GM04503 (cell line): ENCODE results near the gene CRKL.
"Not testable (repeated sequence)": the region's sequence is repeated elsewhere in the genome, so short reads cannot be mapped to it uniquely, and the experiment has no call there.

Experiments
- DNase-seq: peaks from one replicate; pipeline ENCODE4 v3.0.0-alpha.2; 2012; ENCODE audit warnings: low read depth

Gene CRKL

DNA sequence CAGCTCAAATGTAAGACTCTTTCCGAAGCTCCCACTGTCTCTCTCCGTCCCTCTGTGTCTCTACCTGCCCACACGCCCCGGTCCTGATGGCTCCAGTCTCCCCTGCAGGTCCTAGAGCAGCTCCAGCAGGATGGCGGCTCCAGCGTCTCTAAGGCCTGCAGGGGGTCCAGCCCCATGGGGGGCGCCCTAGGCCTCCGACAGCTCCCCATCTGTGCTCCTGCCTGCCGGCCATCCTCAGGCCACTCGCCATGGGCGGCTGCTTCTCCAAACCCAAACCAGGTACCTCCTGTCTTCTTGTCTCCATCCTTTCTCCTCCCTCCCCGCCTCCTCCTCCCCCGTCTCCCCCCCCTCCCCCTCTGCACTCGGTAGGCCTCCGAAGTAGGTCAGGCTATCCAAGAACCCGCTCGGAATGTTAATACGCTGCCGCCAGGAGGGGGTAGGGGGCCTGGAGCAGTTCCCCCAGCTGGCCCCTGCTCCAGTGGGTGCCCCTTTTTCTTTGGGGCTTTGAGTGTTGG is 50.5 kb downstream of the CRKL start:
- no peak for DNase-seq

DNA sequence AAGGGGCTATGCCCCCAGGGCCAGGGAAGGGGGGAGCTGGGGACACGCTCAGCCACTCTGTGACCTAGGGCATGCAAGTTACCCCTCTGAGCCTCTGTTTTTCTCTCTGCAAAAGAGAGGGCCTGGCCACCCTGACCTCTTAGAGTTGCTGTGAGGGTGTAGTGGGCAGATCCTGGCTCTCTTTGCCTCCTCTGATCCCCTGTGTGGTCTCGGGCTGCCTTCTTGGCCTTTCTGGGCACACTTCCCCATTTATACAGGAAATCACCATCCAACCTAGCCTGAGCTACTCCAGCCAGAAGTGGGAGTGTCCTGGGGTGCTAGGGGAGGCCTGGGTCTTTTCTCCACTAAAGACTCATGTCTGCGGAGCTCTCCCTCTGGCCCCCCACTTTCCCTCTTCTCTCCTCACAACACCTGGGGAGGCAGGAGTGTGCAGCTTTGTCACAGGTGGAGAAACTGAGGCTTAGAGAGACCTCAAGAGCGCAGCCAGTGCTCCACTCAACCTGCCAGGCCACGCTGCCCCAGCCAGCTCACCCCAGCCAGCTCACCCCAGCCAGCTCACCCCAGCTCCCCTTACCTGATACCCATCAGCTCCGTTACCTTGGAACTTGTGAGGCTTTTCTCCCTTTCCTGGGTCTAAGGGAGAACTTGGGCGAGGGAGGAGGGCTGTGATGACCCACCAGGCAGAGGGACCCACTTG is 51.2 kb downstream of the CRKL start:
- DNase-seq, result no peak

DNA sequence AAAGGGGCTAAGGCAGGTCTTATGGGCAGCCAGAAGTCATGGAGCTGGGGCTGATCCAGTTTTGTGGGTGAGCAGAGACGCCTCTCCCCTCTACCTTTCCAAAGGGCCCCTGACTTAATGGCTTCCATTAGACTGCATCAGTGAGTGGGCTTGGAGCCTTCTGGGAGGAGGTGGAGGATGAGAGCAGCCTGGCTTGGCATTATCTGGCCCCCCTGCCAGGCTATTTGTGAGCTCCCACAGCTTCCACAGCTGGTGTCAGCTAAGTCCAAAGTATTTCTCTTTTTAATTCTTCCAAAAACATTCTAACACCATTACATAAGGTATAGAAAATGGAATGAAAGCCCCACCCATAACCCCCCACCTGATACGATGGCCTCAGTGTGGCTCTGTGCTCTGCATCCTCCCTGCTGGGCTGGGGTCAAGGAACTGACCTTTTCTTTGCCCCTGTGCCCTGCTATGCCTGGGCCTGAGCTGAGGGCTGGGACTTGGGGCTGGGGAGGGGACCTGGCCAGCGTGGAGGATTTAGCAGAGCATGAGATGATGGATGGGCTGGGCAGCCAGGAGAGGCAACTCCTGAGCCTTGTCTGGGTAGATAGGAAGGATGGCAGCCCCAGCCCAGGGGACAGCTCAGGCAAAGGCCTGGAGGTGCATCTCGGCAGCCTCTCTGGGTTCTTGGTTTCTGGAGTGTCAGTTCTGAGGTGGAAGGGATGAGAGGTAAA is 53.9 kb downstream of the CRKL start:
- DNase-seq, result no peak

DNA sequence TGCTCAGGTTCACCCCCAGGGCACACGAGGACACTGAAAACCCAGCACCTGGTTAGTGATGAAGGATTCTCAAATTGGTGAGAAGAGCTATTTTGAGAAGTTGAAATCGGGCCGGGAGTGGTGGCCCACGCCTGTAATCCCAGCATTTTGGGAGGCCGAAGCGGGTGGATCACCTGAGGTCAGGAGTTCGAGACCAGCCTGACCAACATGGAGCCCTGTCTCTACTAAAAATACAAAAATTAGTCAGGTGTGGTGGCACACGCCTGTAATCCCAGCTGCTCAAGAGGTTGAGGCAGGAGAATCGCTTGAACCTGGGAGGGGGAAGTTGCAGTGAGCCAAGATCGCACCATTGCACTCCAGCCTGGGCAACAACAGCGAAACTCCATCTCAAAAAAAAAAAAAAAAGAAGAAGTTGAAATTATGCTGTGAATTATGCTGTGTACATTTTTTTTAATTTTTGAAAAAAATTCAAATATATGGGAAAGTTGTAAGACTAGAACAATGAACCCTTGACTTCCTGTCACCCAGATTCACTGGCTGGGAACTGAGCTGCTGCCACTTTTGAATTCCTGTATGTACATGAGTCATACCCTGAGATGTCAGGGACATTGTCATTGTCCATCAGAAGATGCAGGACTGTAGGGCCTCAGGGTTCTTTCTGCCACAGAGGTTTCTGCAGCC is 54.9 kb downstream of the CRKL start:
- DNase-seq, result not testable (repeated sequence)

DNA sequence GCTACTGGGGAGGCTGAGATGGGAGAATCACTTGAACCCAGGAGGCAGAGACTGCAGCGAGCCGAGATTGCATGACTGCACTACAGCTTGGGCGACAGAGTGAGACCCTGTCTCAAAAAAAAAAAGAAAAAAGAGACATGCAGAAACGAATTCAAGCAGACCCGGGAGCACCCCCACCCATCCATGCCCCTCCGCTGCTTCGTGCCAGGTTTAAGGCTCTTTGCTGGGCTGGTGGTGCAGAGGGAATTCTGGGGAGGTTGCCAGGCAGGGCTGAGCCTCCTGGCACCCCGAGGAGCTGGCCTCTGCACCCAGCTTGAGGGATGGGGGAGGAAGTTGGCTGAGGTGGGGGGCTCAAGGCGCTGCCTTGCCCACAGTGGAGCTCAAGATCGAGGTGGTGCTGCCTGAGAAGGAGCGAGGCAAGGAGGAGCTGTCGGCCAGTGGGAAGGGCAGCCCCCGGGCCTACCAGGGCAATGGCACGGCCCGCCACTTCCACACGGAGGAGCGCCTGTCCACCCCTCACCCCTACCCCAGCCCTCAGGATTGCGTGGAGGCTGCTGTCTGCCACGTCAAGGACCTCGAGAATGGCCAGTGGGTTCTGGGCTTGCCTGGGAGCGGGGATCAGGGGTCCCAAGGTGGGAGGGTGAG is 55.8 kb downstream of the CRKL start:
- DNase-seq, result no peak

DNA sequence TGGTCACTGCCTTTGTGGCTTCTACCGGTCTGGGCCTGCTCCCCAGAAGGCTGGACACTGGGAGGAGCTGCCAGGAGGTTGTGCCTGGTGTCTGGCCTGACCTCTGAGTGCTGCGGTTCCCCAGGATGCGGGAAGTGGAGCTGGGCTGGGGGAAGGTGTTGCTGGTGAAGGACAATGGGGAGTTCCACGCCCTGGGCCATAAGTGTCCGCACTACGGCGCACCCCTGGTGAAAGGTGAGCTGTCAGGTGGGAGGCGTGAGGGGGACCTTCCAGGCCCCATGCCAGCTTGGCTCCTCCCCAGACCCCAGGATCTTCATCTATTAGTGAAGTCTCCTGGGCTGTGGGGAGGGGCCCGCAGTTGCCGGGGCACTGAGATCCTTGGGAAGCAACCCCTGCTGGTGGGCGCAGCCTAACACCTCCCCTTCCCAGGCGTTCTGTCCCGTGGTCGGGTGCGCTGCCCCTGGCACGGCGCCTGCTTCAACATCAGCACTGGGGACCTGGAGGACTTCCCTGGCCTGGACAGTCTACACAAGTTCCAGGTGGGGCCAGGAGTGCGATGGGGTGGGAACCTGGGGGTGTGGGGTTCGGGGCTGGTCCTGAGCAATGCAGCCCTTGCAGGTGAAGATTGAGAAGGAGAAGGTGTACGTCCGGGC is 56.6 kb downstream of the CRKL start:
- no peak for DNase-seq

DNA sequence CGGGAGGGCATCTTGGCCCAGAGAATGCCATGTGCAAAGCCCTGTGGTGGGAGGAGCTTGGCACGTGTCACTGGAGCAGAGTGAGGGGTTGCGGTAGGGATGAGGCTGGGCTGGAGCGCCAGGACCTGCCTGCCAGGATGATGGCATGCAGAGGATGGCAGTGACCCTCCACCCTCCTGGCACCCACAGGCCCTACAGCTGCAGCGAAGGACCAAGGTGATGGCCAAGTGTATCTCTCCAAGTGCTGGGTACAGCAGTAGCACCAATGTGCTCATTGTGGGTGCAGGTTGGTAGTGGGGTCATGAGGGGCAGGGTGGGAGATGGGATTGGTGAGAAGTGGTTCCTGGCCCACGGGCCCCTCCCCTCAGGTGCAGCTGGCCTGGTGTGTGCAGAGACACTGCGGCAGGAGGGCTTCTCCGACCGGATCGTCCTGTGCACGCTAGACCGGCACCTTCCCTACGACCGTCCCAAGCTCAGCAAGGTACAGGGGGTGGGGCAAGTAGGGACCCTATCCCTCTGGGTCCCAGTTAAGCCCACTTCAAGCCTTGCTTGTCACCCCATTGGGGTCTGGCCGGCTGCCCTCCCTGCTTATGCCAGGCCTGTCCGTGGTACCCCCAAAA is 57.2 kb downstream of the CRKL start:
- DNase-seq, result no peak

DNA sequence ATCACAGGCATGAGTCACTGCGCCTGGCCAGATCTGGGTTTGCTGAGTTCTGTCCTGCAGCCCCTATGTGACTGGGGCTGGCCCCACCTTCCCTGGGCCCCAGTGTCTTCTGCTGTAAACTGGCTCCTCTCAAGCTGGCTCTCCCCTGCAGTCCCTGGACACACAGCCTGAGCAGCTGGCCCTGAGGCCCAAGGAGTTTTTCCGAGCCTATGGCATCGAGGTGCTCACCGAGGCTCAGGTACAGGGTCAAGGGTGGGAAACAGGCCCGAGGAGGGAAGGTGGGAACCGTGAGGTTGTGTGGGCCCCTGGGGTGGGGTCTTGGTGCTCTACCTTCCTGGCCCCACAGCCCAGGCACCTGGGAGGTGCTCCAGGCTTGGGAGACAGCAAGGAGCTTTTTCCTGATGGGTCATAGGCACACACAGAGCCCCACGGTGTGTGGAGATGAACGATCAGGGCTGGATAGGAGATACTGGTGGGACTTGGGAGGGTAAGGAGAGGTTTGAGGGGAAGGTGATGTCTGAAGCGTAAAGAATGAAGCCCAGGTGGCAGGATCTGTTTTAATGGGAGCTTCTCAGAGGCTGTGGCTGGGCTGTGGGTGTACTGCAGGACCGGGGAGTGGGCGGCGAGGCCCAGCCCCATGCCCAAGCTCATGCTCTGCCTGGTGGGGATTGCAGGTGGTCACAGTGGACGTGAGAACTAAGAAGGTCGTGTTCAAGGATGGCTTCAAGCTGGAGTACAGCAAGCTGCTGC is 58.5 kb downstream of the CRKL start:
- no peak for DNase-seq

DNA sequence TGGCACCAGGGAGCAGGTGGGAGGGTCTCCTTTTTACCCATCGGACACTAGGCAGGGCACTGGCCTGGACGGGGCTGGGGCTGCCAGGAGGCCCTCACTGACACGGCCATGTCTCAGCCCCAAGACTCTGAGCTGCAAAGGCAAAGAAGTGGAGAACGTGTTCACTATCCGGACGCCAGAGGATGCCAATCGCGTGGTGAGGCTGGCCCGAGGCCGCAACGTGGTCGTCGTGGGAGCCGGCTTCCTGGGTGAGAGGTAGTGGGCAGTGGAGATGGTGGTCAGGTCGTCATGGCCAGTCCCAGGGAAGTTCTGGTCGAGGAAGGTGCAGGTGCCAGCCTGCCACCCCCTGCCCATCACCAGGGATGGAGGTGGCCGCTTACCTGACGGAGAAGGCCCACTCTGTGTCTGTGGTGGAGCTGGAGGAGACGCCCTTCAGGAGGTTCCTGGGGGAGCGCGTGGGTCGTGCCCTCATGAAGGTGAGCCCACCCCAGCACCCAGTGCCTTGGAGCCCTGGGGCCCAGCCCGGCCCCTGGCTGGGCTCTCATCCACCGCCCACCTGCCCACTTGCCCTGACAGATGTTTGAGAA is 59.2 kb downstream of the CRKL start:
- no peak for DNase-seq

DNA sequence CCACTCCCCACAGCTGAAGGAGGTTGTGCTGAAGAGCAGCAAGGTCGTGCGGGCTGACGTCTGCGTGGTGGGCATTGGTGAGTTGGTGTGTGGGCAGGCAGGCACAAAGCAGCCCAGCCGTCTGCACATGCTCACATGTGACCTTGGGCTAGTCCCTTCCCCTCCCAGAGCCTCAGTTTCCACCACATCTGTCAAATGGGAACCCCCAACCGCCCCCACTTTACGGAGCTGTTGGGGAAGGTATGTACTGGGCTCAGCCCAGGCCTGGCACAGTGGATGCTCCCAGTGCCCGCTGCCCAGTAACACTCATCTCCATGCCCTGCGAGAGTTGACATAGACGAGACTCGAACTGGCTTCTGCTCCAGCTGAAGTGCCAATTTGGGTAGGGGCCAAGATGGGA is 59.8 kb downstream of the CRKL start:
- no peak for DNase-seq

DNA sequence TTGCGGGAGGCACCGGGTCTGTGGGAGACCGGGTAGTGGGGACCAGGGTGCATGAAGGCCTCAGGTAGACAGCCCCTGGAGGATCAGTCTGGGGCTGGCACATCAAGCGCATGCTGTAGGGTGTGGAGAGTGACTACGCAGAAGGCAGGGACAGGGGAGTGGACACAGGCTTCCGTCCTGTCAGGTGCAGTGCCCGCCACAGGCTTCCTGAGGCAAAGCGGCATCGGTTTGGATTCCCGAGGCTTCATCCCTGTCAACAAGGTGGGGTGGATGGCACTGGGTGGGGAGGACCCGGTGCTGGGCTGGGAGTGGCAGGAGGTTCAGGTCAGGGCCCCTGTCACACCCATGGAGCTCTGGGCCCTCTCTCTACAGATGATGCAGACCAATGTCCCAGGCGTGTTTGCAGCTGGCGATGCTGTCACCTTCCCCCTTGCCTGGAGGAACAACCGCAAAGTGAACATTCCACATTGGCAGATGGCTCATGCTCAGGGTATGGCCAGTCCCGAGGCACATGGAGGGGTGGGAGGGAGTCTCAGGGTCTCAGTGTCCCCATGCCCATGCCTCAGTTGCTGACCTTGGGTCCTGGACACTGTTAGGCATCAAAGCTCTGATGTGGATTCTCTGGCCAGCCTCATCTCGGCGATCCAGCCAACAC is 60.4 kb downstream of the CRKL start:
- no peak for DNase-seq

DNA sequence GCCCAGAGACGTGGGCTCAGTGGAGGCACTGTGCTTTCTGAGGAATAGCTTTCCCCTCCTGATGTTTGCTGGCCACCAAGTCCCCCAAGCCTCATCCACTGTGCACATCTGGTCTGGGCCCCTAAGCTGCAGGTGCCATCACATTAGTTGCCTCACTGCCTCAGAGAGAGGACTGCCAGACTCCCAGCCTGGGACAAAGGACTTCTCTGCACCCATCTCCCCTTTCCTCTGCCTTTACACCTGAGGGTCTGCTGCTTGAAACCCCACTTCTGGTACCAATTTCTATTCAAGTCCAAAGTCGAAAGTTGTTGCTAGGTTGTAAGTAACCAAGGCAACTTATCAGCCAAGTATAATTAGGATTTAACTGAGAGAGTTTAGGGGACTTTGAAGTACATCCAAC is 61.2 kb downstream of the CRKL start:
- DNase-seq, result no peak

DNA sequence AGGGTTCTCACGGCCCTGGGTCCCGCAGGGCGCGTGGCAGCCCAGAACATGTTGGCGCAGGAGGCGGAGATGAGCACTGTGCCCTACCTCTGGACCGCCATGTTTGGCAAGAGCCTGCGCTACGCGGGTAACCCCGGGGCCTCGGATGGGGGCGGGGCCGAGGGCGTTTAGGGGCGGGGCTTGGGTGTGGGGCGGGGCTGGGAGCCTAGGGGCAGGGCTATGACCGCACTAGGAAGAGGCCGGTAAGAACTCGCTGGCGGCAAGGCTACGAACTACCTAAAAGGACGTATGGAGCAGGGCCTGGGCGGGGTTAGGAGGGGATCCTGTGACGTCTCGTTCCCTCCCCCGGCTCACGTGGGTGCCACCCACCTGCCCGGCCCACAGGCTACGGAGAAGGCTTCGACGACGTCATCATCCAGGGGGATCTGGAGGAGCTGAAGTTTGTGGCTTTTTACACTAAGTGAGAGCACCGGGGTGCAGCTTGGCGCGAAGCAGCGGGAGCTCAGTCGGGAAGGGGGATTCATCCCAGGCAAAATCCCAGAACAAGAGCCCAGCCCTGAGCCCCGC is 62.1 kb downstream of the CRKL start:
- no peak for DNase-seq

DNA sequence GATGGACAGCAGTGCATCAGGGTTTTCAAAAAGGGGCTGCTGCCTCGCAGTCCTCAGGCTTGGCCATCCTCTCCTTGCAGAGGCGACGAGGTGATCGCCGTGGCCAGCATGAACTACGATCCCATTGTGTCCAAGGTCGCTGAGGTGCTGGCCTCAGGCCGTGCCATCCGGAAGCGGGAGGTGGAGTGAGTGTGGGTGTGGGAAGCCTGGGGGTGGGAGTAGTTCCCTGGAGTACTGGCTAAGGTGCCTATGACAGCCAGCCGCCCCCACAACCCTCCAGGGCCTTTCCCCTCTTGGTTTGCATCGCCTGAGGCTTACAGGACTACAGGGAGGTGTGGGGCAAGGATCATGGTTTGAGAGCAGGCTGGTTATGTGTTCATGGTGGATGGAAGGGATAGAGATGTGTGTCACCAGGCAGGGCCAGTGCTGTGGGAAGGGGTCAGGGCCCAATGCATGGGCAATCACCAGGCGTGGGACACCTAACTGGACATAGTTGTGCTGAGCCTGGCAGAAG is 62.8 kb downstream of the CRKL start:
- no peak for DNase-seq

DNA sequence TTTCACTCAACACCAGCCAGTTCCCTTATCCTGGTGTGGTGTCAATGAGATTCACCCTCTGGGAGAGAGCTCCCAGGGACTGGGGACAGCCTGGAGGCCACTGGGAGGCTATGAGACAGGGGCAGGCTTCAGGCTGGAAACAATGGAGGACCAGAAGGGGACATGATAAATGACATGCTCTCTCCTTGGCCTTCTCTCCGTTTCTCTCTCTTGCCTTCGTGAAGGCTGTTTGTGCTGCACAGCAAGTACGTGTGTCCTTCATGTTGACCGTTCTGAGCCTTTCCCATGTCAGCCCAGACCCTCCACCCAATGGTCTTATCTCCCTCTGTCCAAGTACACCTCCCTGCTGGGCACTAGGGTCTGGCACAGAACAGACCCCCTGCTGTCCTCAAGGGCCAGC is 63.3 kb downstream of the CRKL start:
- DNase-seq, result no peak

DNA sequence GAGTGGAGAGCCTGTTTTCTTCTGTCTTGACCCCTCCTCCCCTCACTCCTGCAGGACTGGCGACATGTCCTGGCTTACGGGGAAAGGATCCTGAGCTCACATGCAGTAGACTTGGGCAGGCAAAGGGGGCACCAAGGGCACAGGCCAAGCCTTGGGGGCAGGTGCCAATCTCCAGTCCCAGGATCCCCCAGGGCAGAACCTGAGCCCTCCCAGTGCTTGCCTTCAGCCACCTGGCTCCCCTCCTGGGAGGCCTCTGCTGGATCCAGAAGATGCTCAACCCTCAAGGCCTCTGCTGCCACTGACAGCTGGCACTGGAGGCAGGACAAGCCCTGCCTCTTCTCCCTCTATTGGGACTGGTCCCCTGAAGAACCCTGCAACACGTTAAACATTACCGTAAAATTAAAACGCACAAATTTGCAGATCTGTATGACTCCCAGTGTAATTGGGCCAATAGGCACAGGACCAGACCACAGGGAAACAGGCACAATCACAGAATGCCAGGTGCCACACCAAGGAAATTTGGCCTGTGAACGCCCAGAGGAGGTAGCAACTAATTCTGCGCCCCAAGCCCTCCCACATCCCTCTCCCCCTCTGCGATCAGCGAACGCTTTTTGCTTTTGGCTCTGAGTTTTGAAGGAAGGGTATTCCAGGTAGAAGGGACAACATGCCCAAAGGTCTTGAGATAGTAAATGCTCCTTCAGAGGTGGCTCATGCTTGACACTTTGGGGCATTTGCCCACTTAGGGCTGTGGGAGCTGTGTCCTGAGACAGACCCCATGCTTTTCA is 63.9 kb downstream of the CRKL start:
- DNase-seq, result no peak

DNA sequence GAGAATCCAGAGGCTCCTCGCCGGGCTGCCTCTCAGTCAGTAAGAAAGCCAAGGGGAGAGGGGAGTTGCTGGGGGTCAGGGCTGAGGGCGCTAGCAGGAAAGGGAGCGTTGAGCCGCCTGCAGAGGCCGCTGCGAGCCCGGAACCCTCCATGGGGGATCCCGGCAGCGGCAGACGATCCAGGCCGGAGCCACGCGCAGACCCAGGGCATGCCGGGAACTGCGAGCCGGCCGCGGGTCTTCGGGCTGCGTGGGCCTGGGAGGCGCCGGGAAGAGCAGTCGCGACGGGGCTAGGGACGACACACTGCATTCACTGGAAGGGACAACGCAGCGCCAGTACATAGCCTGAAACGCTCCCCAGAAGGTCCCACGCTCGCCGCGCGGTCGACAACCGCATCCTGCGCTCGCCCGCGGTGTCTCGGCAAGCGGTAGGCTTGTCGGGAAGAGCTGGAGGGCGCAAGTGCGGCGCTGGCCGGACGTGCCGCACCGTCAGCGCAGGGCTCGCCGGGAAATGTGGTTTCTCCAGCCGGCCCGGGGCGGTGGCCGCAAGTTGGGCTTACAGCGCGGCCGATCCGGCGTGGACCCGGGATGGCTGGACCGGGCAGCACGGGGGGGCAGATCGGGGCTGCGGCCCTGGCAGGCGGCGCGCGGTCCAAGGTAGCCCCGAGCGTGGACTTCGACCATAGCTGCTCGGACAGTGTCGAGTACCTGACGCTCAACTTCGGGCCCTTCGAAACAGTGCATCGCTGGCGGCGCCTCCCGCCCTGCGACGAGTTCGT is 64.8 kb downstream of the CRKL start, which contains the start of gene LZTR1:
TSS of gene LZTR1 (plus strand) at position 511 of the 776 bp plus-strand sequence. CDS start at position 586, 75 bp downstream.
- peak; percentile 37 for DNase-seq

DNA sequence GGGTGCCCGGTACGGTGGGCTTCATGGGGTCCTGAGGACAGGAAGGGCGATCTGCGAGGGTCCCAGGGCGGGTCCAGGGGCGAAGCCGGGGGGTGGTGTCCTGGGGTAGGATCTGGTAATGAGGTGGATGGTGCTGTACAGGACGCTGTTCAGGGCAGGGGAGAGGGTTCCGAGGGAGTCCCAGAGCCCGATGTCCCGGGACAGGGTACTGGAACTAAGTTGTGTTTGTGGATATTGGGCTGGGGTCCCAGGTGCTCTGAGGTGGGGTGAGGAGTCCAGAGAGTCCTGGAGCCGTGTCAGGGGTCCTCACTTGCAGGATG is 65.3 kb downstream of the CRKL start:
- DNase-seq, result no peak
